ENCODE results near the gene HDAC4.

HDAC4 gene

GRCh38 chr2:239236808-239237205, 164.0 kb downstream of the HDAC4 start:
- H3K9ac ChIP-seq (ENCODE audit: low read depth, low read length): no peak overlapping the region
- no peak overlapping the region for H3K4me2 ChIP-seq (ENCODE audit: low read length)
- no peaks in the 10 kb centered on the region for H3K27me3 ChIP-seq (ENCODE audit: control insufficient read depth, insufficient read depth, low read length)
- no peak overlapping the region for H3K4me3 ChIP-seq (ENCODE audit: low read length)
- H3K36me3 ChIP-seq (ENCODE audit: insufficient read depth, low read length): no peaks in the 10 kb centered on the region
- peaks cover 12% of the 10 kb centered on the region for H3K4me1 ChIP-seq (ENCODE audit: control insufficient read depth, insufficient read depth, low read length)
- no peaks in the 10 kb centered on the region for H3K9me3 ChIP-seq (replicated peaks; ENCODE audit: low read length)

- H3K9me3 ChIP-seq (replicated peaks; ENCODE audit: low read length): no peaks in the 10 kb centered on the region
- peaks cover 12% of the 10 kb centered on the region for H3K4me1 ChIP-seq (ENCODE audit: control insufficient read depth, insufficient read depth, low read length)
- H3K4me2 ChIP-seq (ENCODE audit: low read length): no peak overlapping the region
- H3K4me3 ChIP-seq (ENCODE audit: low read length): no peak overlapping the region
- no peaks in the 10 kb centered on the region for H3K36me3 ChIP-seq (ENCODE audit: insufficient read depth, low read length)
- no peak overlapping the region for H3K9ac ChIP-seq (ENCODE audit: low read depth, low read length)
- no peaks in the 10 kb centered on the region for H3K27me3 ChIP-seq (ENCODE audit: control insufficient read depth, insufficient read depth, low read length)
Measured at GRCh38 chr2:239236043-239236807, 164.6 kb downstream of the HDAC4 start.

GRCh38 chr2:239235311-239235710, 165.5 kb downstream of the HDAC4 start:
- Histone ChIP-seq H3K4me1 (ENCODE audit: control insufficient read depth, insufficient read depth, low read length) (peaks cover 9% of the 10 kb centered on the region), H3K27me3 (ENCODE audit: control insufficient read depth, insufficient read depth, low read length) (no peaks in the 10 kb centered on the region), H3K9me3 (replicated peaks; ENCODE audit: low read length) (no peaks in the 10 kb centered on the region), H3K4me3 (ENCODE audit: low read length) (no peak overlapping the region), H3K36me3 (ENCODE audit: insufficient read depth, low read length) (no peaks in the 10 kb centered on the region), H3K4me2 (ENCODE audit: low read length) (no peak overlapping the region), H3K9ac (ENCODE audit: low read depth, low read length) (no peak overlapping the region)

- peaks cover under 1% of the 10 kb centered on the region for H3K4me1 ChIP-seq (ENCODE audit: control insufficient read depth, insufficient read depth, low read length)
- H3K9ac ChIP-seq (ENCODE audit: low read depth, low read length): no peak overlapping the region
- H3K4me3 ChIP-seq (ENCODE audit: low read length): no peak overlapping the region
Measured at GRCh38 chr2:239234191-239235175, 166.3 kb downstream of the HDAC4 start.

GRCh38 chr2:239233576-239233975, 167.2 kb downstream of the HDAC4 start:
- H3K9ac ChIP-seq (ENCODE audit: low read depth, low read length): no peak overlapping the region
- no peaks in the 10 kb centered on the region for H3K9me3 ChIP-seq (replicated peaks; ENCODE audit: low read length)
- no peak overlapping the region for H3K4me3 ChIP-seq (ENCODE audit: low read length)
- no peak overlapping the region for H3K4me2 ChIP-seq (ENCODE audit: low read length)
- no peaks in the 10 kb centered on the region for H3K4me1 ChIP-seq (ENCODE audit: control insufficient read depth, insufficient read depth, low read length)
- no peaks in the 10 kb centered on the region for H3K27me3 ChIP-seq (ENCODE audit: control insufficient read depth, insufficient read depth, low read length)
- H3K36me3 ChIP-seq (ENCODE audit: insufficient read depth, low read length): no peaks in the 10 kb centered on the region

More at GRCh38 chr2:239234191-239235175, 166.3 kb downstream of the HDAC4 start:
- H3K27me3 ChIP-seq (ENCODE audit: control insufficient read depth, insufficient read depth, low read length): no peaks in the 10 kb centered on the region
- H3K9me3 ChIP-seq (replicated peaks; ENCODE audit: low read length): no peaks in the 10 kb centered on the region
- H3K36me3 ChIP-seq (ENCODE audit: insufficient read depth, low read length): no peaks in the 10 kb centered on the region
- no peak overlapping the region for H3K4me2 ChIP-seq (ENCODE audit: low read length)

GRCh38 chr2:239232195-239232578, 168.6 kb downstream of the HDAC4 start:
- no peak overlapping the region for H3K4me3 ChIP-seq (ENCODE audit: low read length)
- no peaks in the 10 kb centered on the region for H3K36me3 ChIP-seq (ENCODE audit: insufficient read depth, low read length)
- H3K4me2 ChIP-seq (ENCODE audit: low read length): no peak overlapping the region
- no peak overlapping the region for H3K9ac ChIP-seq (ENCODE audit: low read depth, low read length)
- peaks cover 10% of the 10 kb centered on the region for H3K4me1 ChIP-seq (ENCODE audit: control insufficient read depth, insufficient read depth, low read length)
- no peaks in the 10 kb centered on the region for H3K27me3 ChIP-seq (ENCODE audit: control insufficient read depth, insufficient read depth, low read length)
- no peaks in the 10 kb centered on the region for H3K9me3 ChIP-seq (replicated peaks; ENCODE audit: low read length)

GRCh38 chr2:239231231-239232194, 169.3 kb downstream of the HDAC4 start:
- Histone ChIP-seq H3K27me3 (ENCODE audit: control insufficient read depth, insufficient read depth, low read length) (no peaks in the 10 kb centered on the region), H3K9ac (ENCODE audit: low read depth, low read length) (no peak overlapping the region), H3K4me3 (ENCODE audit: low read length) (no peak overlapping the region), H3K4me2 (ENCODE audit: low read length) (no peak overlapping the region), H3K36me3 (ENCODE audit: insufficient read depth, low read length) (no peaks in the 10 kb centered on the region), H3K4me1 (ENCODE audit: control insufficient read depth, insufficient read depth, low read length) (peaks cover 17% of the 10 kb centered on the region), H3K9me3 (replicated peaks; ENCODE audit: low read length) (no peaks in the 10 kb centered on the region)

- Histone ChIP-seq H3K4me2 (ENCODE audit: low read length) (no peak overlapping the region), H3K4me1 (ENCODE audit: control insufficient read depth, insufficient read depth, low read length) (peaks cover 28% of the 10 kb centered on the region), H3K9ac (ENCODE audit: low read depth, low read length) (no peak overlapping the region), H3K27me3 (ENCODE audit: control insufficient read depth, insufficient read depth, low read length) (no peaks in the 10 kb centered on the region), H3K4me3 (ENCODE audit: low read length) (no peak overlapping the region), H3K9me3 (replicated peaks; ENCODE audit: low read length) (no peaks in the 10 kb centered on the region), H3K36me3 (ENCODE audit: insufficient read depth, low read length) (no peaks in the 10 kb centered on the region)
Measured at GRCh38 chr2:239230318-239231052, 170.3 kb downstream of the HDAC4 start.

- no peak overlapping the region for H3K4me2 ChIP-seq (ENCODE audit: low read length)
- no peaks in the 10 kb centered on the region for H3K36me3 ChIP-seq (ENCODE audit: insufficient read depth, low read length)
- no peak overlapping the region for H3K9ac ChIP-seq (ENCODE audit: low read depth, low read length)
- peaks cover 30% of the 10 kb centered on the region for H3K4me1 ChIP-seq (ENCODE audit: control insufficient read depth, insufficient read depth, low read length)
- H3K27me3 ChIP-seq (ENCODE audit: control insufficient read depth, insufficient read depth, low read length): no peaks in the 10 kb centered on the region
- no peak overlapping the region for H3K4me3 ChIP-seq (ENCODE audit: low read length)
- no peaks in the 10 kb centered on the region for H3K9me3 ChIP-seq (replicated peaks; ENCODE audit: low read length)
Measured at GRCh38 chr2:239229545-239230279, 171.1 kb downstream of the HDAC4 start.

All from skeletal muscle satellite cell (primary cell).